ENCODE data around the gene CCNF. TPM values are rescaled to one million over a fixed set of nuclear protein-coding genes. Genes with fewer than 3 reads are reported as not detected.
"Not testable (repeated sequence)": the region's sequence is repeated elsewhere in the genome, so short reads cannot be mapped to it uniquely, and the experiment has no call there.

CCNF gene
- total RNA-seq, 1 experiment from 2014 or later = 76.1 TPM

- no TSS peak for BruUV-seq (replicated peaks)
- Histone ChIP-seq H3K36me3 (ENCODE audit: insufficient read depth, low read length, poor library complexity, severe bottlenecking) (no peaks in the 10 kb centered on the region), H3K27ac (ENCODE audit: low read depth, low read length, poor library complexity, severe bottlenecking) (no peak overlapping the region), H3K4me1 (ENCODE audit: insufficient read depth, low read length, poor library complexity, severe bottlenecking) (no peaks in the 10 kb centered on the region), H3K9me3 (ENCODE audit: low read depth, low read length, poor library complexity, severe bottlenecking) (no peaks in the 10 kb centered on the region), H3K4me3 (ENCODE audit: low read depth, low read length, poor library complexity, severe bottlenecking) (no peak overlapping the region), H3K27me3 (replicated peaks; ENCODE audit: insufficient read depth, low read depth, low read length, poor library complexity) (no peaks in the 10 kb centered on the region)
- no peak for DNase-seq (ENCODE audit: low spot score)
- no peak for TF ChIP-seq EZH2 (IDR thresholded peaks at IDR 0.05; ENCODE audit: borderline replicate concordance, low read depth, low read length, poor library complexity, severe bottlenecking)
- TF ChIP-seq CTCF (conservative IDR thresholded peaks at IDR 0.05; ENCODE audit: low read depth, low read length) = no peak
- ChIA-PET CTCF (no interaction called here), POLR2A (ENCODE audit: low non-redundant PET) (no interaction called here)
- intact Hi-C loops (cut with micrococcal nuclease; ENCODE audit: unreplicated experiment) = no loop called here
These were observed 43.9 kb upstream of the CCNF start for GRCh38 chr16:2385190-2385836.

- BruUV-seq (replicated peaks); H3K9me3 ChIP-seq (ENCODE audit: low read depth, low read length, poor library complexity, severe bottlenecking); POLR2A ChIA-PET (ENCODE audit: low non-redundant PET); DNase-seq (ENCODE audit: low spot score); H3K27me3 ChIP-seq (replicated peaks; ENCODE audit: insufficient read depth, low read depth, low read length, poor library complexity); intact Hi-C loops (cut with micrococcal nuclease; ENCODE audit: unreplicated experiment); H3K27ac ChIP-seq (ENCODE audit: low read depth, low read length, poor library complexity, severe bottlenecking); H3K36me3 ChIP-seq (ENCODE audit: insufficient read depth, low read length, poor library complexity, severe bottlenecking); H3K4me3 ChIP-seq (ENCODE audit: low read depth, low read length, poor library complexity, severe bottlenecking); H3K4me1 ChIP-seq (ENCODE audit: insufficient read depth, low read length, poor library complexity, severe bottlenecking); CTCF ChIA-PET: not testable (repeated sequence)
These were observed 43.3 kb upstream of the CCNF start for GRCh38 chr16:2385982-2386381.

GRCh38 chr16:2386990-2387389 is 42.3 kb upstream of the CCNF start:
- TF ChIP-seq EZH2 (IDR thresholded peaks at IDR 0.05; ENCODE audit: borderline replicate concordance, low read depth, low read length, poor library complexity, severe bottlenecking) (no peak), CTCF (conservative IDR thresholded peaks at IDR 0.05; ENCODE audit: low read depth, low read length) (no peak)
- DNase-seq (ENCODE audit: low spot score) = no peak
- no peaks in the 10 kb centered on the region for H3K4me1 ChIP-seq (ENCODE audit: insufficient read depth, low read length, poor library complexity, severe bottlenecking)
- no peaks in the 10 kb centered on the region for H3K27me3 ChIP-seq (replicated peaks; ENCODE audit: insufficient read depth, low read depth, low read length, poor library complexity)
- ChIA-PET CTCF (interaction anchor here (0.8 kb wide), 1 partner anchor 18 kb away, joined by 10 read pairs; no protein-coding TSS in a partner anchor), POLR2A (ENCODE audit: low non-redundant PET) (no interaction called here)
- no peaks in the 10 kb centered on the region for H3K9me3 ChIP-seq (ENCODE audit: low read depth, low read length, poor library complexity, severe bottlenecking)
- intact Hi-C loops (cut with micrococcal nuclease; ENCODE audit: unreplicated experiment) = no loop called here
- no peak overlapping the region for H3K4me3 ChIP-seq (ENCODE audit: low read depth, low read length, poor library complexity, severe bottlenecking)
- no TSS peak for BruUV-seq (replicated peaks)
- H3K36me3 ChIP-seq (ENCODE audit: insufficient read depth, low read length, poor library complexity, severe bottlenecking) = no peaks in the 10 kb centered on the region
- H3K27ac ChIP-seq (ENCODE audit: low read depth, low read length, poor library complexity, severe bottlenecking) = no peak overlapping the region

Data from A673 (cell line).